Mesothelial cell of epicardium (in vitro differentiated cells): ENCODE measurements around the gene COL16A1. TPM values are rescaled to one million over a fixed set of nuclear protein-coding genes. Genes with fewer than 3 reads are reported as not detected.

Source experiments
- DNase-seq, 2 experiments: peaks; one replicate each; pipeline ENCODE4 v3.0.0; 2021; ENCODE audit warnings: low spot score in 2 of 2; ENCODE audit not compliant: unreplicated experiment in 2 of 2
- H3K27ac Mint-ChIP-seq: 2 replicates; pipeline ENCODE4 v1.8.0; 2021; ENCODE audit warnings: mixed read lengths
- H3K27me3 Mint-ChIP-seq: 2 replicates; pipeline ENCODE4 v1.8.0; 2021; ENCODE audit warnings: low read depth, mixed read lengths
- H3K36me3 Mint-ChIP-seq: 2 replicates; pipeline ENCODE4 v1.8.0; 2021; ENCODE audit warnings: mixed read lengths
- H3K4me1 Mint-ChIP-seq: 2 replicates; pipeline ENCODE4 v1.8.0; 2021; ENCODE audit warnings: mixed read lengths
- H3K4me3 Mint-ChIP-seq: 2 replicates; pipeline ENCODE4 v1.8.0; 2021; ENCODE audit warnings: mild to moderate bottlenecking, moderate library complexity, mixed read lengths
- H3K9me3 Mint-ChIP-seq: 2 replicates; pipeline ENCODE4 v1.8.0; 2021; ENCODE audit warnings: mixed read lengths
- total RNA-seq: library from RNA; stranded (reverse); gene quantifications from 3 replicates; pipeline ENCODE4 v1.2.1, GENCODE V29; 2021
- TF ChIP-seq, protein P1 (sequence below): fragments of 200-600 bp; sonication (generic); IDR thresholded peaks from one replicate; pipeline ENCODE4 v1.5.0; 2021; ENCODE audit warnings: antibody characterized with exemption; ENCODE audit not compliant: unreplicated experiment

COL16A1 gene
- total RNA-seq, 1 donor from 2014 or later = 389 TPM

GRCh38 chr1:31735571-31735970, 31.8 kb upstream of the COL16A1 start:
- Mint-ChIP-seq H3K27me3 (peaks cover 4% of the 10 kb centered on the region), H3K4me1 (no peaks in the 10 kb centered on the region), H3K27ac (no peak overlapping the region), H3K9me3 (no peaks in the 10 kb centered on the region), H3K4me3 (no peak overlapping the region), H3K36me3 (no peaks in the 10 kb centered on the region)
- TF ChIP-seq, protein P1, sequence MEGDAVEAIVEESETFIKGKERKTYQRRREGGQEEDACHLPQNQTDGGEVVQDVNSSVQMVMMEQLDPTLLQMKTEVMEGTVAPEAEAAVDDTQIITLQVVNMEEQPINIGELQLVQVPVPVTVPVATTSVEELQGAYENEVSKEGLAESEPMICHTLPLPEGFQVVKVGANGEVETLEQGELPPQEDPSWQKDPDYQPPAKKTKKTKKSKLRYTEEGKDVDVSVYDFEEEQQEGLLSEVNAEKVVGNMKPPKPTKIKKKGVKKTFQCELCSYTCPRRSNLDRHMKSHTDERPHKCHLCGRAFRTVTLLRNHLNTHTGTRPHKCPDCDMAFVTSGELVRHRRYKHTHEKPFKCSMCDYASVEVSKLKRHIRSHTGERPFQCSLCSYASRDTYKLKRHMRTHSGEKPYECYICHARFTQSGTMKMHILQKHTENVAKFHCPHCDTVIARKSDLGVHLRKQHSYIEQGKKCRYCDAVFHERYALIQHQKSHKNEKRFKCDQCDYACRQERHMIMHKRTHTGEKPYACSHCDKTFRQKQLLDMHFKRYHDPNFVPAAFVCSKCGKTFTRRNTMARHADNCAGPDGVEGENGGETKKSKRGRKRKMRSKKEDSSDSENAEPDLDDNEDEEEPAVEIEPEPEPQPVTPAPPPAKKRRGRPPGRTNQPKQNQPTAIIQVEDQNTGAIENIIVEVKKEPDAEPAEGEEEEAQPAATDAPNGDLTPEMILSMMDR = no peak
- DNase-seq = no peak

- Mint-ChIP-seq H3K4me1 (no peaks in the 10 kb centered on the region), H3K4me3 (no peak overlapping the region), H3K9me3 (no peaks in the 10 kb centered on the region), H3K27me3 (peaks cover 3% of the 10 kb centered on the region), H3K36me3 (no peaks in the 10 kb centered on the region), H3K27ac (no peak overlapping the region)
- DNase-seq = no peak
- TF ChIP-seq, protein P1 = no peak
Observed at GRCh38 chr1:31734582-31735107, 30.8 kb upstream of the COL16A1 start.

DNA sequence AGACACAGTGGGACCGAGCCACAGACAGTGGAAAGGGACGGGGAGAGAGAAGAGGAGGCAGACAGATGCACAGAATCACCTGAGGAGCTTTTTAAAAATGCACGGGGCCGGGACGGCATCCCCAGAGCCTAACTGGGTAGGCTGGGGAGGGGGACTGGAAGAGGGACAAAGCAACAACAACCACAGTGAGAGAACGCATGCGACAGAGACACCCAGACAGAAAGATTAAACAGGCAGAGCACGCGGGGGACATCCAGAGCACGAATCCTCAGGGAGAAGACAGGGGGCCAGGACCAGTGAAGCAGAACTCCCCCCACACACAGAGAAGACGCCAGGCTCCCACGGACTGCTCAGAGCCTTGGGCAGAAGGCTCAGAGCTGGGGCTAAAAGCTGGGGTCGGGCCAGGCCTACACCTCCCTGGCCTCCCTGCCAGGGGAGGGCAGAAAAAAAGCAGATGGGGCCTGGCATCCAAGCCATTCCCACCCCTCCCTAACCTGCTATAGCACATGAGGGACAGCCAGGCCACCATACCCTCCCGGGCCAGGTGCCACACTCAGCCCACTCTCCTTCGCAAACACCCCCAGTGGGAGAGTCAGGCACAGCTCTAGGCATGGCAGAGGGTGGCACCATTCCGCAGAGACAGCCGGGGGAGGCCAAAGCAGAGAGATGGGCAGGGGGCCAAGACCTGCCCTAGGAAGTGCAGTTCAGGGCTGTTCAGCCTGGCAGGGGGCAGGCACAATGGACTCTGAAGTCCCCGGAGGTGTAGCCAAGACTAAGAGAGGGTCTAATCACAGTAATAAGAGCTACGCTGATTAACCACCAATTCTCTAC, 29.8 kb upstream of the COL16A1 start:
- H3K27me3 Mint-ChIP-seq = no peaks in the 10 kb centered on the region
- H3K4me3 Mint-ChIP-seq = no peak overlapping the region
- no peaks in the 10 kb centered on the region for H3K9me3 Mint-ChIP-seq
- H3K4me1 Mint-ChIP-seq = no peaks in the 10 kb centered on the region
- no peaks in the 10 kb centered on the region for H3K36me3 Mint-ChIP-seq
- TF ChIP-seq, protein P1 = no peak
- no peak for DNase-seq
- H3K27ac Mint-ChIP-seq = no peak overlapping the region

- H3K9me3 Mint-ChIP-seq = no peaks in the 10 kb centered on the region
Observed at GRCh38 chr1:31732751-31733289, 29.0 kb upstream of the COL16A1 start.

GRCh38 chr1:31732343-31732742, 28.5 kb upstream of the COL16A1 start:
- Mint-ChIP-seq H3K36me3 (no peaks in the 10 kb centered on the region), H3K4me3 (no peak overlapping the region), H3K27me3 (no peaks in the 10 kb centered on the region), H3K9me3 (no peaks in the 10 kb centered on the region), H3K4me1 (no peaks in the 10 kb centered on the region), H3K27ac (no peak overlapping the region)
- TF ChIP-seq, protein P1 = no peak
- no peak for DNase-seq

More at GRCh38 chr1:31732751-31733289, 29.0 kb upstream of the COL16A1 start:
- TF ChIP-seq, protein P1 = no peak
- Mint-ChIP-seq H3K4me3 (no peak overlapping the region), H3K27ac (no peak overlapping the region), H3K36me3 (no peaks in the 10 kb centered on the region), H3K4me1 (no peaks in the 10 kb centered on the region), H3K27me3 (no peaks in the 10 kb centered on the region)
- no peak for DNase-seq
